GM15510 (cell line): ENCODE measurements around the gene PLA2G4F.

Source experiments
- POLR2A ChIP-seq: IDR thresholded peaks from 3 replicates; pipeline ENCODE4 v1.6.1; 2011; ENCODE audit warnings: borderline replicate concordance; ENCODE audit not compliant: insufficient read length; ENCODE audit errors: extremely low read depth

The PLA2G4F gene

GRCh38 chr15:42131826-42132806 lies 24.3 kb downstream of the PLA2G4F start:
- no peak for TF ChIP-seq POLR2A

- no peak for TF ChIP-seq POLR2A
These were observed 25.4 kb downstream of the PLA2G4F start for GRCh38 chr15:42131006-42131405.

GRCh38 chr15:42130246-42130986 lies 26.0 kb downstream of the PLA2G4F start:
- no peak for TF ChIP-seq POLR2A

- TF ChIP-seq POLR2A = no peak
These were observed 27.1 kb downstream of the PLA2G4F start for GRCh38 chr15:42129364-42129763.

- no peak for TF ChIP-seq POLR2A
These were observed 28.0 kb downstream of the PLA2G4F start for GRCh38 chr15:42128476-42128875.

GRCh38 chr15:42123546-42123945 lies 32.9 kb downstream of the PLA2G4F start:
- TF ChIP-seq POLR2A = no peak

GRCh38 chr15:42121682-42122081 lies 34.8 kb downstream of the PLA2G4F start:
- no peak for TF ChIP-seq POLR2A

- no peak for TF ChIP-seq POLR2A
These were observed 35.4 kb downstream of the PLA2G4F start for GRCh38 chr15:42121021-42121420.

- no peak for TF ChIP-seq POLR2A
These were observed 36.2 kb downstream of the PLA2G4F start for GRCh38 chr15:42120285-42120684.

GRCh38 chr15:42119446-42119760 lies 37.0 kb downstream of the PLA2G4F start:
- TF ChIP-seq POLR2A = no peak

- no peak for TF ChIP-seq POLR2A
These were observed 37.6 kb downstream of the PLA2G4F start for GRCh38 chr15:42118650-42119445.

GRCh38 chr15:42111924-42112323 lies 44.5 kb downstream of the PLA2G4F start:
- no peak for TF ChIP-seq POLR2A

GRCh38 chr15:42110367-42110766 lies 46.1 kb downstream of the PLA2G4F start:
- no peak for TF ChIP-seq POLR2A

- no peak for TF ChIP-seq POLR2A
These were observed 47.6 kb downstream of the PLA2G4F start for GRCh38 chr15:42108806-42109205.

- no peak for TF ChIP-seq POLR2A
These were observed 48.2 kb downstream of the PLA2G4F start for GRCh38 chr15:42108189-42108588.
